Common myeloid progenitor, CD34-positive (primary cell): ENCODE data around the gene ARID4B.

Experiments
- CTCF ChIA-PET: fragments of 350-600 bp; sonication (Branson Sonifier 250); formaldehyde crosslinking; loops from one replicate; lab custom pipeline; 2021; ENCODE audit warnings: antibody characterized with exemption; lab: Charles Lee
- POLR2A ChIA-PET: fragments of 350-600 bp; sonication (Branson Sonifier 250); formaldehyde crosslinking; loops from one replicate; lab custom pipeline; 2021; ENCODE audit warnings: antibody characterized with exemption; lab: Charles Lee
- DNase-seq, 3 donors: peaks; one replicate each; pipeline versions ENCODE4 v3.0.0 to v3.0.0-alpha.2; 2013
- H3K27ac ChIP-seq, 2 experiments: 1 replicate in 1 of 2; 2 replicates in 1 of 2; pipeline ENCODE4 v1.7.0; 2013; ENCODE audit warnings: inconsistent platforms in 2 of 2, low read length in 2 of 2, mild to moderate bottlenecking in 2 of 2, low read depth in 1 of 2, moderate library complexity in 1 of 2; ENCODE audit not compliant: severe bottlenecking in 2 of 2, insufficient read depth in 1 of 2, poor library complexity in 1 of 2
- H3K27me3 ChIP-seq, 5 experiments: replicated peaks in 2 of 5; 1 replicate in 3 of 5; 2 replicates in 2 of 5; pipeline versions ENCODE4 v1.6.1 to v1.7.0; 2013; ENCODE audit warnings: low read length in 4 of 5, mild to moderate bottlenecking in 2 of 5, moderate library complexity in 2 of 5, inconsistent platforms in 1 of 5; ENCODE audit not compliant: insufficient read depth in 5 of 5, control insufficient read depth in 4 of 5
- H3K36me3 ChIP-seq, 4 experiments: 1 replicate in 2 of 4; 2 replicates in 2 of 4; pipeline versions ENCODE4 v1.6.1 to v1.7.0; 2013; ENCODE audit warnings: low read length in 3 of 4, control low read depth in 1 of 4, mild to moderate bottlenecking in 1 of 4; ENCODE audit not compliant: control insufficient read depth in 4 of 4, insufficient read depth in 4 of 4
- H3K4me1 ChIP-seq, 4 experiments: 1 replicate in 3 of 4; 2 replicates in 1 of 4; pipeline versions ENCODE4 v1.6.1 to v1.7.1; 2013; ENCODE audit warnings: low read length in 3 of 4, mild to moderate bottlenecking in 3 of 4, control low read depth in 1 of 4, inconsistent platforms in 1 of 4, moderate library complexity in 1 of 4; ENCODE audit not compliant: control insufficient read depth in 4 of 4, insufficient read depth in 4 of 4; ENCODE audit errors: control extremely low read depth in 1 of 4
- H3K4me3 ChIP-seq, 7 experiments: 1 replicate in 4 of 7; 2 replicates in 3 of 7; pipeline versions ENCODE4 v1.5.1 to v1.7.0; 2013; ENCODE audit warnings: mild to moderate bottlenecking in 7 of 7, low read length in 6 of 7, moderate library complexity in 6 of 7, inconsistent platforms in 2 of 7, low read depth in 2 of 7, control low read depth in 1 of 7; ENCODE audit not compliant: insufficient read depth in 4 of 7, control insufficient read depth in 1 of 7; ENCODE audit errors: extremely low read depth in 1 of 7
- H3K9me3 ChIP-seq, 5 experiments: 1 replicate in 4 of 5; 2 replicates in 1 of 5; pipeline versions ENCODE4 v1.6.1 to v1.7.1; 2013; ENCODE audit warnings: low read length in 4 of 5, mild to moderate bottlenecking in 2 of 5, inconsistent platforms in 1 of 5, low read depth in 1 of 5, moderate library complexity in 1 of 5; ENCODE audit not compliant: control insufficient read depth in 4 of 5, insufficient read depth in 2 of 5; ENCODE audit errors: control extremely low read depth in 1 of 5
- WGBS: methylation state at CpG from one replicate; pipeline ENCODE4 v1.1.5; 2013; ENCODE audit not compliant: insufficient coverage; 5-methylcytosine and 5-hydroxymethylcytosine counted together

ARID4B gene

GRCh38 chr1:235298758-235299157 lies 29.2 kb downstream of the ARID4B start:
- H3K4me3 ChIP-seq: no peak overlapping the region
- POLR2A ChIA-PET: interaction anchor here (0.6 to 1.2 kb wide), 2 partner anchors 9 to 57 kb away, joined by 3 read pairs; no protein-coding TSS in a partner anchor
- no peak for DNase-seq
- CTCF ChIA-PET: interaction anchor here (0.7 to 1.5 kb wide), 4 partner anchors 8 to 48 kb away, joined by 3 to 5 read pairs (median 3); partner anchors contain the start of gene GGPS1
- peaks cover 0 to 5% (median 2%) of the 10 kb centered on the region in 5 experiments for H3K9me3 ChIP-seq
- peaks cover 5 to 21% (median 11%) of the 10 kb centered on the region in 4 experiments for H3K4me1 ChIP-seq
- peak overlapping the region in 1 of 2 experiments; percentile 45 for H3K27ac ChIP-seq
- 77% methylated on average over 1 of the region's 2 CpGs for WGBS
- H3K36me3 ChIP-seq: peaks cover 3 to 6% (median 5%) of the 10 kb centered on the region in 4 experiments
- no peaks in the 10 kb centered on the region for H3K27me3 ChIP-seq

- Histone ChIP-seq H3K9me3 (peaks cover 0 to 5% (median 2%) of the 10 kb centered on the region in 5 experiments), H3K36me3 (peaks cover 0 to 6% (median 3%) of the 10 kb centered on the region in 4 experiments), H3K4me1 (peaks cover 5 to 25% (median 11%) of the 10 kb centered on the region in 4 experiments), H3K27ac (no peak overlapping the region), H3K4me3 (peak overlapping the region in 1 of 7 experiments; percentile 8), H3K27me3 (no peaks in the 10 kb centered on the region)
- ChIA-PET POLR2A (no interaction called here), CTCF (no interaction called here)
- WGBS: 56% methylated on average over 2 of the region's 3 CpGs
- DNase-seq: peak; percentile 30 to 65 (median 57)
Measured at GRCh38 chr1:235297579-235297978, 30.4 kb downstream of the ARID4B start.

GRCh38 chr1:235296729-235297128 lies 31.2 kb downstream of the ARID4B start:
- Histone ChIP-seq H3K9me3 (peaks cover 0 to 5% (median 2%) of the 10 kb centered on the region in 5 experiments), H3K27me3 (no peaks in the 10 kb centered on the region), H3K27ac (no peak overlapping the region), H3K4me1 (peaks cover 5 to 31% (median 11%) of the 10 kb centered on the region in 4 experiments), H3K36me3 (peaks cover 0 to 6% (median 3%) of the 10 kb centered on the region in 4 experiments), H3K4me3 (no peak overlapping the region)
- CTCF ChIA-PET: interaction anchor here (0.6 to 1.3 kb wide), 3 partner anchors 8 to 10 kb away, joined by 3 read pairs; no protein-coding TSS in a partner anchor
- 100% methylated on average over 1 of the region's 1 CpG for WGBS
- POLR2A ChIA-PET: interaction anchor here (1.1 kb wide), 1 partner anchor 28 kb away, joined by 3 read pairs; no protein-coding TSS in a partner anchor
- DNase-seq: peak in 2 of 3 donors; percentile 34 to 43

- WGBS: 100% methylated on average over 2 of the region's 5 CpGs
- POLR2A ChIA-PET: interaction anchor here (0.7 to 1.1 kb wide), 2 partner anchors 29 to 824 kb away, joined by 3 read pairs; no protein-coding TSS in a partner anchor
- CTCF ChIA-PET: interaction anchor here (0.9 to 1.3 kb wide), 4 partner anchors 9 to 47 kb away, joined by 3 read pairs; no protein-coding TSS in a partner anchor
- H3K9me3 ChIP-seq: peaks cover 0 to 5% (median 2%) of the 10 kb centered on the region in 5 experiments
- H3K36me3 ChIP-seq: peaks cover 0 to 6% (median 3%) of the 10 kb centered on the region in 4 experiments
- H3K27ac ChIP-seq: no peak overlapping the region
- no peaks in the 10 kb centered on the region for H3K27me3 ChIP-seq
- no peak for DNase-seq
- no peak overlapping the region for H3K4me3 ChIP-seq
- peaks cover 5 to 30% (median 11%) of the 10 kb centered on the region in 4 experiments for H3K4me1 ChIP-seq
Measured at GRCh38 chr1:235295902-235296350, 32.1 kb downstream of the ARID4B start.

- CTCF ChIA-PET: interaction anchor here (0.6 to 1.4 kb wide), 5 partner anchors 11 to 28 kb away, joined by 3 to 4 read pairs (median 3); no protein-coding TSS in a partner anchor
- no peak overlapping the region for H3K4me3 ChIP-seq
- H3K27ac ChIP-seq: peak overlapping the region in 1 of 2 experiments; percentile 23
- H3K27me3 ChIP-seq: no peaks in the 10 kb centered on the region
- peaks cover 0 to 6% (median 3%) of the 10 kb centered on the region in 4 experiments for H3K36me3 ChIP-seq
- POLR2A ChIA-PET: no interaction called here
- H3K9me3 ChIP-seq: peaks cover 0 to 5% (median 2%) of the 10 kb centered on the region in 5 experiments
- DNase-seq: no peak
- peaks cover 0 to 21% (median 6%) of the 10 kb centered on the region in 4 experiments for H3K4me1 ChIP-seq
Measured at GRCh38 chr1:235293322-235293942, 34.5 kb downstream of the ARID4B start.

DNA sequence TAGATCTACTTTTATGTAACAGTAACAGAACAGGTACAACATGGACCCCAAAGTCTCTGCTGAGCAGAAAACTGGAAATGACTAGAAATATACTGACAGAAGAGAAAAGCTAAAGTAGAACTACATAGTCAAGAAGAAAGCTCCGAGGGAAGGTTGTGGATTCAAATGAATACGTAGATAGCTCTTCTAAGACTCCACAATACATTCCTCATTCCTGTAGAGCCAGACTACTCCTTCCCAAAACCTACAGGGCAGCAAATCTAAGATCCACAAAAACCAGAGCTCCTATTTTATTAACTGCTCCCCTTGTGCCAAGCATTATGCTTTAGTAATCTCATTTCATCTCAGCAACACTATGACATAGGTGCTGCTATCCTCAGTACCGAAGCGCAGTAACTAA lies 35.2 kb downstream of the ARID4B start:
- Histone ChIP-seq H3K4me1 (peaks cover 0 to 17% (median 3%) of the 10 kb centered on the region in 4 experiments), H3K9me3 (peaks cover 0 to 5% (median 2%) of the 10 kb centered on the region in 5 experiments), H3K36me3 (peaks cover 0 to 6% (median 3%) of the 10 kb centered on the region in 4 experiments), H3K27ac (no peak overlapping the region), H3K4me3 (no peak overlapping the region), H3K27me3 (no peaks in the 10 kb centered on the region)
- 100% methylated on average over 3 of the region's 4 CpGs for WGBS
- DNase-seq: no peak
- ChIA-PET POLR2A (no interaction called here), CTCF (interaction anchor here (0.6 to 1.4 kb wide), 4 partner anchors 12 to 29 kb away, joined by 3 to 4 read pairs (median 4); no protein-coding TSS in a partner anchor)
